Activated CD4-positive, alpha-beta T cell treated with anti-CD3 and anti-CD28 coated beads for 4 hours (primary cell): ENCODE measurements around the gene ZSWIM3.
"Not testable (repeated sequence)": the region's sequence is repeated elsewhere in the genome, so short reads cannot be mapped to it uniquely, and the experiment has no call there.

ENCODE experiments used
- DNase-seq, 2 donors: peaks; one replicate each; pipeline ENCODE4 v3.0.0-alpha.2; 2020

ZSWIM3 gene

GRCh38 chr20:45857114-45857881 lies at the start of gene ZSWIM3, which contains the start of gene ACOT8:
Gene ZSWIM3, plus strand, starts transcription at chr20:45857614. Its CDS starts 212 bp downstream, at chr20:45857826.
Gene ACOT8, minus strand, starts transcription at chr20:45857392. Its CDS starts 77 bp downstream, at chr20:45857315.
- DNase-seq: peak; percentile 91 to 97

- DNase-seq: no peak
These were observed 47.0 kb upstream of the ZSWIM3 start for GRCh38 chr20:45810191-45810970.

GRCh38 chr20:45812157-45813005 lies 45.0 kb upstream of the ZSWIM3 start, which contains the start of gene UBE2C:
Gene UBE2C, plus strand, starts transcription at chr20:45812644. Its CDS starts 52 bp downstream, at chr20:45812696.
- DNase-seq: peak; percentile 90 to 91

GRCh38 chr20:45813006-45813340 lies 44.4 kb upstream of the ZSWIM3 start:
- no peak for DNase-seq

- DNase-seq: no peak
These were observed 43.9 kb upstream of the ZSWIM3 start for GRCh38 chr20:45813489-45813888.

- no peak for DNase-seq
These were observed 43.1 kb upstream of the ZSWIM3 start for GRCh38 chr20:45814314-45814713.

- DNase-seq: no peak
These were observed 40.5 kb upstream of the ZSWIM3 start for GRCh38 chr20:45816951-45817350.

- no peak for DNase-seq
These were observed 39.8 kb upstream of the ZSWIM3 start for GRCh38 chr20:45817376-45818194.

- DNase-seq: no peak
These were observed 39.2 kb upstream of the ZSWIM3 start for GRCh38 chr20:45818239-45818638.

- DNase-seq: no peak
These were observed 37.9 kb upstream of the ZSWIM3 start for GRCh38 chr20:45819466-45819865.

GRCh38 chr20:45821947-45822346 lies 35.5 kb upstream of the ZSWIM3 start:
- DNase-seq: no peak

- no peak for DNase-seq
These were observed 34.6 kb upstream of the ZSWIM3 start for GRCh38 chr20:45822857-45823256.

GRCh38 chr20:45823949-45824835 lies 33.2 kb upstream of the ZSWIM3 start:
- peak; percentile 46 to 52 for DNase-seq

- no peak for DNase-seq
These were observed 30.9 kb upstream of the ZSWIM3 start for GRCh38 chr20:45826381-45827019.

- no peak for DNase-seq
These were observed 30.3 kb upstream of the ZSWIM3 start, which contains the start of gene TNNC2 for GRCh38 chr20:45827030-45827652. Gene TNNC2, minus strand, starts transcription at chr20:45827312. Its CDS starts 64 bp downstream, at chr20:45827248.

GRCh38 chr20:45827712-45828111 lies 29.7 kb upstream of the ZSWIM3 start:
- DNase-seq: no peak

- DNase-seq: no peak
These were observed 28.8 kb upstream of the ZSWIM3 start for GRCh38 chr20:45828589-45828988.

- not testable (repeated sequence) for DNase-seq
These were observed 27.7 kb upstream of the ZSWIM3 start for GRCh38 chr20:45829673-45830106.

GRCh38 chr20:45832619-45833018 lies 24.8 kb upstream of the ZSWIM3 start:
- no peak for DNase-seq
